Subcutaneous abdominal adipose tissue (tissue), 5 donors: ENCODE data around the gene LRTM2.

Source experiments
- H3K27ac ChIP-seq: one replicate; pipeline ENCODE4 v1.7.0; 2013; ENCODE audit warnings: low read depth, mild to moderate bottlenecking, inconsistent platforms, low read length, moderate library complexity
- H3K27me3 ChIP-seq, 5 donors: one replicate each; pipeline ENCODE4 v1.7.0; 2013; ENCODE audit warnings: low read length in 5 of 5, inconsistent platforms in 1 of 5; ENCODE audit not compliant: control insufficient read depth in 5 of 5, insufficient read depth in 4 of 5
- H3K36me3 ChIP-seq, 5 donors: one replicate each; pipeline ENCODE4 v1.7.0; 2013; ENCODE audit warnings: low read length in 5 of 5; ENCODE audit not compliant: control insufficient read depth in 5 of 5, insufficient read depth in 5 of 5
- H3K4me1 ChIP-seq, 5 donors: one replicate each; pipeline ENCODE4 v1.7.0; 2013; ENCODE audit warnings: low read length in 5 of 5, mild to moderate bottlenecking in 3 of 5, moderate library complexity in 1 of 5; ENCODE audit not compliant: control insufficient read depth in 5 of 5, insufficient read depth in 5 of 5
- H3K4me3 ChIP-seq, 5 donors: one replicate each; pipeline ENCODE4 v1.7.0; 2013; ENCODE audit warnings: low read length in 5 of 5, low read depth in 1 of 5
- H3K9ac ChIP-seq, 5 donors: one replicate each; pipeline ENCODE4 v1.7.0; 2013; ENCODE audit warnings: low read length in 5 of 5, mild to moderate bottlenecking in 4 of 5, moderate library complexity in 3 of 5
- H3K9me3 ChIP-seq, 5 donors: one replicate each; pipeline ENCODE4 v1.7.0; 2013; ENCODE audit warnings: low read length in 5 of 5; ENCODE audit not compliant: control insufficient read depth in 5 of 5
- donor health status: healthy.
- donor health status: healthy.
- donor health status: healthy.
- donor health status: healthy.
- donor health status: healthy.

Gene LRTM2

GRCh38 chr12:1858456-1858855, 38.1 kb downstream of the LRTM2 start:
- peaks cover 3 to 25% (median 17%) of the 10 kb centered on the region in 5 donors for H3K9me3 ChIP-seq
- H3K4me3 ChIP-seq = no peak overlapping the region
- peaks cover 4 to 7% (median 5%) of the 10 kb centered on the region in 5 donors for H3K27me3 ChIP-seq
- H3K9ac ChIP-seq = no peak overlapping the region
- no peaks in the 10 kb centered on the region for H3K36me3 ChIP-seq
- H3K4me1 ChIP-seq = peaks cover 0 to 1% (median 0%) of the 10 kb centered on the region in 5 donors
- no peak overlapping the region for H3K27ac ChIP-seq

- no peaks in the 10 kb centered on the region for H3K36me3 ChIP-seq
- H3K27ac ChIP-seq = no peak overlapping the region
- H3K9me3 ChIP-seq = peaks cover 3 to 19% (median 18%) of the 10 kb centered on the region in 5 donors
- H3K9ac ChIP-seq = no peak overlapping the region
- no peak overlapping the region for H3K4me3 ChIP-seq
- H3K27me3 ChIP-seq = peaks cover 7 to 15% (median 9%) of the 10 kb centered on the region in 5 donors
- H3K4me1 ChIP-seq = peaks cover 0 to 1% (median 0%) of the 10 kb centered on the region in 5 donors
These were observed 39.3 kb downstream of the LRTM2 start for GRCh38 chr12:1859643-1860042.

- H3K4me3 ChIP-seq = no peak overlapping the region
- H3K9ac ChIP-seq = no peak overlapping the region
- no peak overlapping the region for H3K27ac ChIP-seq
- H3K4me1 ChIP-seq = no peaks in the 10 kb centered on the region
- H3K36me3 ChIP-seq = no peaks in the 10 kb centered on the region
- peaks cover 0 to 6% (median 4%) of the 10 kb centered on the region in 5 donors for H3K9me3 ChIP-seq
- peaks cover 9 to 22% (median 13%) of the 10 kb centered on the region in 5 donors for H3K27me3 ChIP-seq
These were observed 42.6 kb downstream of the LRTM2 start for GRCh38 chr12:1862973-1863372.

- Histone ChIP-seq H3K27ac (no peak overlapping the region), H3K9ac (no peak overlapping the region), H3K4me3 (no peak overlapping the region), H3K27me3 (peaks cover 6 to 18% (median 11%) of the 10 kb centered on the region in 5 donors), H3K4me1 (no peaks in the 10 kb centered on the region), H3K9me3 (peaks cover 0 to 10% (median 6%) of the 10 kb centered on the region in 5 donors), H3K36me3 (no peaks in the 10 kb centered on the region)
These were observed 43.5 kb downstream of the LRTM2 start for GRCh38 chr12:1863823-1864222.

- no peaks in the 10 kb centered on the region for H3K36me3 ChIP-seq
These were observed 44.1 kb downstream of the LRTM2 start for GRCh38 chr12:1864456-1864855.

GRCh38 chr12:1864867-1865266, 44.5 kb downstream of the LRTM2 start:
- no peaks in the 10 kb centered on the region for H3K36me3 ChIP-seq
- peaks cover 5 to 18% (median 12%) of the 10 kb centered on the region in 5 donors for H3K27me3 ChIP-seq
- H3K4me3 ChIP-seq = no peak overlapping the region
- no peak overlapping the region for H3K9ac ChIP-seq
- H3K27ac ChIP-seq = no peak overlapping the region
- peaks cover 0 to 19% (median 6%) of the 10 kb centered on the region in 5 donors for H3K9me3 ChIP-seq
- H3K4me1 ChIP-seq = no peaks in the 10 kb centered on the region

More at GRCh38 chr12:1864456-1864855, 44.1 kb downstream of the LRTM2 start:
- peaks cover 5 to 18% (median 12%) of the 10 kb centered on the region in 5 donors for H3K27me3 ChIP-seq
- H3K4me3 ChIP-seq = no peak overlapping the region
- H3K9me3 ChIP-seq = peaks cover 0 to 15% (median 6%) of the 10 kb centered on the region in 5 donors
- H3K9ac ChIP-seq = no peak overlapping the region
- no peaks in the 10 kb centered on the region for H3K4me1 ChIP-seq
- no peak overlapping the region for H3K27ac ChIP-seq

GRCh38 chr12:1865284-1865866, 45.0 kb downstream of the LRTM2 start:
- Histone ChIP-seq H3K4me1 (no peaks in the 10 kb centered on the region), H3K27ac (no peak overlapping the region), H3K9me3 (peaks cover 0 to 20% (median 6%) of the 10 kb centered on the region in 5 donors), H3K27me3 (peaks cover 5 to 18% (median 12%) of the 10 kb centered on the region in 5 donors), H3K9ac (no peak overlapping the region), H3K36me3 (no peaks in the 10 kb centered on the region), H3K4me3 (no peak overlapping the region)

- Histone ChIP-seq H3K4me3 (no peak overlapping the region), H3K36me3 (no peaks in the 10 kb centered on the region), H3K9me3 (peaks cover 0 to 24% (median 10%) of the 10 kb centered on the region in 5 donors), H3K27me3 (peaks cover 5 to 17% (median 12%) of the 10 kb centered on the region in 5 donors), H3K27ac (no peak overlapping the region), H3K9ac (no peak overlapping the region), H3K4me1 (no peaks in the 10 kb centered on the region)
These were observed 48.8 kb downstream of the LRTM2 start for GRCh38 chr12:1869145-1869544.

- H3K27ac ChIP-seq = no peak overlapping the region
- H3K36me3 ChIP-seq = no peaks in the 10 kb centered on the region
- peaks cover 0 to 8% (median 4%) of the 10 kb centered on the region in 5 donors for H3K27me3 ChIP-seq
- no peak overlapping the region for H3K4me3 ChIP-seq
- peaks cover 0 to 21% (median 10%) of the 10 kb centered on the region in 5 donors for H3K9me3 ChIP-seq
- no peak overlapping the region for H3K9ac ChIP-seq
- no peaks in the 10 kb centered on the region for H3K4me1 ChIP-seq
These were observed 49.7 kb downstream of the LRTM2 start for GRCh38 chr12:1870086-1870485.

GRCh38 chr12:1870998-1871917, 50.9 kb downstream of the LRTM2 start:
- H3K27me3 ChIP-seq = peaks cover 0 to 9% (median 2%) of the 10 kb centered on the region in 5 donors
- no peak overlapping the region for H3K9ac ChIP-seq
- H3K9me3 ChIP-seq = peaks cover 0 to 20% (median 10%) of the 10 kb centered on the region in 5 donors
- H3K4me3 ChIP-seq = no peak overlapping the region
- no peaks in the 10 kb centered on the region for H3K36me3 ChIP-seq
- H3K27ac ChIP-seq = no peak overlapping the region
- H3K4me1 ChIP-seq = no peaks in the 10 kb centered on the region
